ENCODE results near the gene CTTNBP2.

The CTTNBP2 gene

DNA sequence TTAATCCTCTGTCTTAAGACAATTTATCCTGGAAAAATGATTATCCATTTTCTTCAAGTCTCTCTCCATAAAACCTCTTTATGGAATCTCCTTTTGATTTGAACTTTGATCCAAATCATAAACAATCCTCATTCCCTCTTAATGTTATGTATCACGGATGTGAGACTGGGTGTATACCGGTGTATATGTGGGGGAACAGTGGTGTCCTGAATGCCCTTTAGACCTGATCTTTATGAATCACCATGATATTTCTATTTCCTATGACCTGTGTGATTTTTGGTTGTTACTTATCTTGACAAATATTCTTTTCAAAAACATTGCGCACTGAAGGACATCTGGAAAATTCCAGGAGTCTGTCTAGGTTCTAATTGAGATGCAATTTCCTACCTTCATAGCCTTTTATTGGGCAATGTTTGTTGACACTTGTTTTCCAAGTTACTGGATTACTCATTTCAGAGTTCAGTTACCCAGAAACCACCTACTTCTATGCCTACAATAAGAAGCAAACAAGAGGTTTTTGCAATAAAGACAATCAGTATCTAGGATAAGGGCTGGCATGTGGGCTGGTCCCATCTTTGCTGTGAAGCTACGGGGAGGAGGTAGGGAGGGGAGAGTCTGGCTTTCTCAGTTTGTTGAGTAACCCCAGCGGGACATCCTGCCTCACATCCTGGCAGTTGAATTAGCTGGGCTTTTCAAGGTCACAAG lies 190.4 kb downstream of the CTTNBP2 start:
- Histone ChIP-seq H3K36me3 (ENCODE audit: control insufficient read depth, insufficient read depth, low read length, severe bottlenecking) (no peaks in the 10 kb centered on the region), H3K9me3 (ENCODE audit: control insufficient read depth, low read length) (no peaks in the 10 kb centered on the region), H3K4me1 (ENCODE audit: control insufficient read depth, insufficient read depth, low read length) (peaks cover 5% of the 10 kb centered on the region), H3K27me3 (replicated peaks; ENCODE audit: control insufficient read depth, insufficient read depth, low read length) (peaks cover 4% of the 10 kb centered on the region), H3K4me3 (ENCODE audit: low read length) (no peak overlapping the region), H3K9ac (ENCODE audit: low read length) (no peak overlapping the region)
- DNase-seq (ENCODE audit: low read depth): no peak

DNA sequence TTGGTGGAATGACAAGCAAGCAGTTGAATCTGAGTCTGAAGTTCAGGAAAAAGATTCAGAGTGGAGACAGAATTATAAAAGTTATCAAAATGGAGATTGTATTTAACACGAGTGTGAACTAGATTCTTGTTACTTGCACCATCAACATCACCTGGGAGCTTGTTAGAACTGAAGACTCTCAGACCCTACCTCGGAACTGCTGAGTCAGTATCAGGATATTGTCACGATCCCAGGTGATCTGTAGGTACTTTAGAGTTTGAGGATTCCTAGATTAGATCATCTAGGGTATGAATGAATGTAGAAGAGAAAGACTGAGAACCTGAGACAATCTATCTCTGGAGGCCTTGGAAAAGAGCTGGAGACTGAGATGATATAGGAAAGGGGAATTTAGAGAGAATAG lies 194.1 kb downstream of the CTTNBP2 start:
- Histone ChIP-seq H3K9ac (ENCODE audit: low read length) (no peak overlapping the region), H3K9me3 (ENCODE audit: control insufficient read depth, low read length) (no peaks in the 10 kb centered on the region), H3K4me1 (ENCODE audit: control insufficient read depth, insufficient read depth, low read length) (peaks cover 19% of the 10 kb centered on the region), H3K4me3 (ENCODE audit: low read length) (no peak overlapping the region), H3K36me3 (ENCODE audit: control insufficient read depth, insufficient read depth, low read length, severe bottlenecking) (no peaks in the 10 kb centered on the region), H3K27me3 (replicated peaks; ENCODE audit: control insufficient read depth, insufficient read depth, low read length) (peaks cover 4% of the 10 kb centered on the region)
- DNase-seq (ENCODE audit: low read depth): no peak

DNA sequence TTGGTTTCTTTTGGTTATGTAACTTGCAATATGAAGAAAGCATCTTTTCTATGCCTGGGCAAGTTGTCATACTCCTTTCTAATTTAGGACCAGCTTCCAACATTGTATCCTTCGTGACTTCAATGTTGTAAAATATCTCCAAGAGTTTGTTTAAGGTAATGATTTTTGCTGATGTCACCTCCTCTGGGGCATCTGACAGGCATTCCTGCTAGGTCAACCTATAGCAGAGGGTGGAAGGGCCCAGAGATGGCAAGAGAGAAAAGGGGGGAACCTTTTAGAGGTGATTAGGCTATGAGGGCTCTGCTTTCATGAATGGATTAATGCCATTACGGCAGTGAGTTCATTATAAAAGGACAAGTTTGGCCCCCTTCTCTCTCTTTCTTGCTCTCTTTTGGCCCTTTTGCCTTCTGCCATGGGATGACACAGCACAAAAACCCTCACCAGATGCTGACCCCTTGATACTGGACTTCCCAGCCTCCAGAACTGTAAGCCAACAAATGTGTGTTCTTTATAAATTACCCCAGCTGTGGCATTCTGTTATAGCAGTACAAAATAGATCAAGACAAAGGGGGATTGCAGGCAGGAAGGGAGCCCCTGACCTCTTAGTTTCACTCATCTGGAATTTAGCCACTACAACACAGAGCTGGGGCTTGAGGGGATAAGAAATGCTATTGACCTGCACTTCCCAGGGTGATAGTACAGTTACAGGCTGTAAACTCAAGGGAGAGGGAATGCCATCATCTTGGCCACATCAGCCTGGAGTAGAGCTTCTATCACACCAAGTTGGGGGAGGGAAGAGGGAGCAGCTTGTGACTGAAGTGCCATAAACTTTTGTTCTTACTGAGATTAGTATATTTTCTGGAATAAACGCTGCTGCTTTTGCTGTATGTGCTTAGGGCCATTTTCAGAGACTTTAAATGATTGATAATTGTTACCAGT lies 197.5 kb downstream of the CTTNBP2 start:
- H3K9me3 ChIP-seq (ENCODE audit: control insufficient read depth, low read length): no peaks in the 10 kb centered on the region
- no peaks in the 10 kb centered on the region for H3K36me3 ChIP-seq (ENCODE audit: control insufficient read depth, insufficient read depth, low read length, severe bottlenecking)
- no peak overlapping the region for H3K4me3 ChIP-seq (ENCODE audit: low read length)
- no peak for DNase-seq (ENCODE audit: low read depth)
- peaks cover 24% of the 10 kb centered on the region for H3K4me1 ChIP-seq (ENCODE audit: control insufficient read depth, insufficient read depth, low read length)
- no peak overlapping the region for H3K9ac ChIP-seq (ENCODE audit: low read length)
- peaks cover 4% of the 10 kb centered on the region for H3K27me3 ChIP-seq (replicated peaks; ENCODE audit: control insufficient read depth, insufficient read depth, low read length)

DNA sequence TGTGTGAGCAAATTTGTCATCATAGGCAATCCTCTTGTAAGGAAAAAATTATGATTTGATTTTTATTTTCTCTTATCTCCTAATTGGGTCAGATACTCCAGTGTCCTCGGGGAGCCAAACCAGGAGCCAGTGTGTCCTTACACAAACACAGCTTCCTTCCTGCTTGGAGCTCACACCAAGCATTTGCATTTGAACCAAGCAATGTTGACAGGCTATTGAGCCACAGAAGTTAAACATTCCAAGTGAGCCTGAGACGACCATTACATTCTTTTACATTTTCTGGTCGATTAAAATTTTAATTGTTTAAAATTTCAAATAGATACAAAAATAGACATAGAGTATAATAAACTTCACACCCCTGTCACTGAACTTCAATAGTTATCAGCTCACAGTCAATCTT lies 198.6 kb downstream of the CTTNBP2 start:
- H3K4me3 ChIP-seq (ENCODE audit: low read length): no peak overlapping the region
- no peak overlapping the region for H3K9ac ChIP-seq (ENCODE audit: low read length)
- peaks cover 4% of the 10 kb centered on the region for H3K27me3 ChIP-seq (replicated peaks; ENCODE audit: control insufficient read depth, insufficient read depth, low read length)
- H3K36me3 ChIP-seq (ENCODE audit: control insufficient read depth, insufficient read depth, low read length, severe bottlenecking): no peaks in the 10 kb centered on the region
- no peak for DNase-seq (ENCODE audit: low read depth)
- H3K9me3 ChIP-seq (ENCODE audit: control insufficient read depth, low read length): no peaks in the 10 kb centered on the region
- peaks cover 32% of the 10 kb centered on the region for H3K4me1 ChIP-seq (ENCODE audit: control insufficient read depth, insufficient read depth, low read length)

DNA sequence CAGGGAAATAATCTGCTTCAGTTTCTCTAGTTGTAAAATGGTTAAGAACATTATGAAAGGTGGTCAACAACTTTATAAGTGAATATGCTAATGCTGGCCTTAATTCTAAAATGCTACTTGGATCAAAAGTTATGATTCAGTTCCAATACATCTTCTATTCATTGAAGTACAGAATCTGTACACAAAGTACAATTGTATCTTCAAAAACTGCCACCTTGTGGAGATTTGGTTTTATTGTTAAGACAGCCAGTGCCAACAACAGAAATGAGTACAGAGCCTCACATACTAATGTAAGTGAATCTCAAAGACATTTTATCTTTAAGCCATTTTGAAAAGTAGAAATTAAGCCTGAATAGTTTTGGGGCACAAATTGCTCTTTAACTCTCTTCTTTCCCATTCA lies 199.4 kb downstream of the CTTNBP2 start:
- Histone ChIP-seq H3K27me3 (replicated peaks; ENCODE audit: control insufficient read depth, insufficient read depth, low read length) (peaks cover 4% of the 10 kb centered on the region), H3K4me3 (ENCODE audit: low read length) (no peak overlapping the region), H3K36me3 (ENCODE audit: control insufficient read depth, insufficient read depth, low read length, severe bottlenecking) (no peaks in the 10 kb centered on the region), H3K4me1 (ENCODE audit: control insufficient read depth, insufficient read depth, low read length) (peaks cover 32% of the 10 kb centered on the region), H3K9ac (ENCODE audit: low read length) (no peak overlapping the region), H3K9me3 (ENCODE audit: control insufficient read depth, low read length) (no peaks in the 10 kb centered on the region)
- peak; percentile 85 for DNase-seq (ENCODE audit: low read depth)

DNA sequence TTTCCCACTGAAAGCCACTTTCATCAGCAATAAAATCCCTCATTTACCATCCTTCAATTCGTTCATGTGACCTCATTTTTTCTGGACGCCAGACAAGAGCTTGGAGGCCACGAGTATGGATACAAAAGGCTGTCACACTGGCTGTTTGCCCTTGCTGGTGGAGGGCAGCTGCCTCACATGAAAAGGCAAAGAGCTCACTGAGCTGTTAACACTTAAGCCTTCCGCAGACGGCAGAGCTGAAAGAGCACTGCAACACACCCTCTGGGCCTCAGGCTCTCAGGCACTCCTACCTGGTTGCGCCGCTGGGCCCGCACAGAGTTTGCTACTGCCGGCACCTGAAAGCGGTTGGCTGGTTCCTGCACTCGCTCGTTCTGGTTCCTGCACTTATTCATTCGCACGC lies 199.9 kb downstream of the CTTNBP2 start:
- H3K4me3 ChIP-seq (ENCODE audit: low read length): no peak overlapping the region
- peaks cover under 1% of the 10 kb centered on the region for H3K27me3 ChIP-seq (replicated peaks; ENCODE audit: control insufficient read depth, insufficient read depth, low read length)
- no peak overlapping the region for H3K9ac ChIP-seq (ENCODE audit: low read length)
- DNase-seq (ENCODE audit: low read depth): no peak
- H3K4me1 ChIP-seq (ENCODE audit: control insufficient read depth, insufficient read depth, low read length): peaks cover 32% of the 10 kb centered on the region
- no peaks in the 10 kb centered on the region for H3K9me3 ChIP-seq (ENCODE audit: control insufficient read depth, low read length)
- H3K36me3 ChIP-seq (ENCODE audit: control insufficient read depth, insufficient read depth, low read length, severe bottlenecking): no peaks in the 10 kb centered on the region

DNA sequence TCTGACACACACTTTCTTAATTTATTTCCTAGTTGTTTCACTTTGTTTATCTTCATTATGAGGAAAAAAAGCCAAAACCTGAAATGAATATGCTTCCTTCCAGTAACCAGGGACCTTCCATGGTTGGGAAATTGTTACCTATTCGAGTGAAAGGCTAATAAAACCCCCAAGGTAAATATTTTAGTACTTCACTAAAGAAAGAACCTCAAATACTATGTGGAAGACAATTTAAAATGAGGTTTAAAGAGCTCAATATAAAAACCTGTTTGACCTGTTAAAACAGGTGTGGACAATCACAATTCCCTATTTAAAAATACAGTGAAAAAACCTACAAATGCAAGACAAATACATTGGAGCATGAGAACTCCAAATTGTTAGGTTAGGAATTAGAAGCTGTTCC lies 200.8 kb downstream of the CTTNBP2 start:
- no peak overlapping the region for H3K9ac ChIP-seq (ENCODE audit: low read length)
- H3K4me1 ChIP-seq (ENCODE audit: control insufficient read depth, insufficient read depth, low read length): peaks cover 35% of the 10 kb centered on the region
- H3K27me3 ChIP-seq (replicated peaks; ENCODE audit: control insufficient read depth, insufficient read depth, low read length): no peaks in the 10 kb centered on the region
- no peak overlapping the region for H3K4me3 ChIP-seq (ENCODE audit: low read length)
- no peaks in the 10 kb centered on the region for H3K9me3 ChIP-seq (ENCODE audit: control insufficient read depth, low read length)
- DNase-seq (ENCODE audit: low read depth): no peak
- no peaks in the 10 kb centered on the region for H3K36me3 ChIP-seq (ENCODE audit: control insufficient read depth, insufficient read depth, low read length, severe bottlenecking)

DNA sequence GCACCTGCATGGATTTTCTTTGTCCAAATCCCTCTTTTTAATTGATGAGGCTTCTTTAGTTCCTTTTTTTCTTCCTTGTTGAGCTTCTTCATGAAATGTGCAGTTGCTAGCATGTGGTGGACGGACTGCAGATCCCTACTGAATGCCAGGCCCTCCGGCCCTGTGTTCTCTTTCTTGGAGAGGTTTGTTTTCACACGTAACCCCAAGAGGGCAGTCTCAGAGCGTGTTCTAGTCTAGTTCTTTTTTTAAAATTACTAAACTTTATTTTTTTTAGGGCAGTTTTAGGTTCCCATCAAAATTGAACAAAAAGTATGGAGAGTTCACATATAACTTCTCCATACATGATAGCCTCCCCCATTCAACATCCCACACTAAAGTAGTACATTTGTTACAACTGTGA lies 203.4 kb downstream of the CTTNBP2 start:
- H3K9ac ChIP-seq (ENCODE audit: low read length): no peak overlapping the region
- no peak for DNase-seq (ENCODE audit: low read depth)
- peaks cover 50% of the 10 kb centered on the region for H3K4me1 ChIP-seq (ENCODE audit: control insufficient read depth, insufficient read depth, low read length)
- no peaks in the 10 kb centered on the region for H3K27me3 ChIP-seq (replicated peaks; ENCODE audit: control insufficient read depth, insufficient read depth, low read length)
- H3K36me3 ChIP-seq (ENCODE audit: control insufficient read depth, insufficient read depth, low read length, severe bottlenecking): no peaks in the 10 kb centered on the region
- no peaks in the 10 kb centered on the region for H3K9me3 ChIP-seq (ENCODE audit: control insufficient read depth, low read length)
- no peak overlapping the region for H3K4me3 ChIP-seq (ENCODE audit: low read length)

DNA sequence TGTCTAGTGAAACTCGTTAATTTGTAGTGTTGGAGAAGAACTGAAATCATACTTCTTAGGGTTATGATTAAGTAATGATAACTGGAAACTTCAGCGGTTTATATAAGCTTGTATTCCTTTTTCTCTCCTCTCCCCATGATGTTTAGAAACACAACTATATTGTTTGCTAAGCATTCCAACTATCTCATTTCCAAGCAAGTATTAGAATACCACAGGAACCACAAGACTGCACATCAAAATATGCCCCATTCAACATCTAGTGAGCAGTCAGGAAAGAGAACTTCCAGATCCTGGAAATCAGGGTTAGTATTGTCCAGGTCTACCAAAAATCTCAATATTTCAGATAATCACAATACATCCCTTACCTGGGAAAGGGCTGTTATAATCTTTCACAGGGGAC lies 205.8 kb downstream of the CTTNBP2 start:
- no peak overlapping the region for H3K4me3 ChIP-seq (ENCODE audit: low read length)
- H3K9ac ChIP-seq (ENCODE audit: low read length): no peak overlapping the region
- H3K9me3 ChIP-seq (ENCODE audit: control insufficient read depth, low read length): no peaks in the 10 kb centered on the region
- peaks cover 42% of the 10 kb centered on the region for H3K4me1 ChIP-seq (ENCODE audit: control insufficient read depth, insufficient read depth, low read length)
- peak; percentile 31 for DNase-seq (ENCODE audit: low read depth)
- H3K27me3 ChIP-seq (replicated peaks; ENCODE audit: control insufficient read depth, insufficient read depth, low read length): no peaks in the 10 kb centered on the region
- H3K36me3 ChIP-seq (ENCODE audit: control insufficient read depth, insufficient read depth, low read length, severe bottlenecking): no peaks in the 10 kb centered on the region

DNA sequence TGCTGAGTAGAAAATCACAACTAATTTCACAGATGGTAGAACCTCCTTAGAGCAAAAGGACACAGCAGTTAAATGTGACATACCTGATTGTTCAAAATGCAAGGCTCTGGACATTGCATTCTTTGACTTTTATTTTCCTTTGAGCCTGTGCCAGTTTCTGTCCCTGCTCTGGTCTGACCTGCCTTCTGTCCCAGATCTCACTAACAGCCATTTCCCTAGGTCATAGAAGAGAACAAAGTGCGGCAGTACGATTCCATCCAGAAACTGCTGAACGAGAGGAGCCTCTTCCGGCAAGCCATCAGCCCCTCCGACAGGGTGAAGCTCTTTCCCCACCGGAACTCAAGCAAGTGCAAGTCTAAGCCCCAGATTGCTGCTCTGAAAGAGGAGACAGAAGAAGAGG lies 206.6 kb downstream of the CTTNBP2 start:
- Histone ChIP-seq H3K36me3 (ENCODE audit: control insufficient read depth, insufficient read depth, low read length, severe bottlenecking) (no peaks in the 10 kb centered on the region), H3K9ac (ENCODE audit: low read length) (no peak overlapping the region), H3K4me1 (ENCODE audit: control insufficient read depth, insufficient read depth, low read length) (peaks cover 42% of the 10 kb centered on the region), H3K4me3 (ENCODE audit: low read length) (no peak overlapping the region), H3K9me3 (ENCODE audit: control insufficient read depth, low read length) (no peaks in the 10 kb centered on the region), H3K27me3 (replicated peaks; ENCODE audit: control insufficient read depth, insufficient read depth, low read length) (no peaks in the 10 kb centered on the region)
- DNase-seq (ENCODE audit: low read depth): no peak

DNA sequence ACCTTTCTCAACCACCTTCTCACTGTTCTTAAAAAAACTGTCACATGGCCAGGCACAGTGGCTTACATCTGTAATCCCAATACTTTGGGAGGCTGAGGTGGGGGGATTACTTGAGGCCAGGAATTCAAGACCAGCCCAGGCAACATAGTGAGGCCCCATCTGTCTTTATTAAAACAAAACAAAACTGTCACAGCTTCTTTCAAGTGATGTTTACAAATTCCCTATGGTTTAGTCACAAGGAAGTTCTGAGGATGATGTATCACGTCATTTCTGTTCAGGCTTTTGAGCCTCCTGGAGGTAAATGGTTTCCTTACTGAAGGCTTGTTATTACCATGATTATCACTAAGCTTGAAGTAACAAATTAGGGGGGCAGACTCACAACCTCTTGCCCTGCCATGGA lies 207.2 kb downstream of the CTTNBP2 start:
- Histone ChIP-seq H3K4me1 (ENCODE audit: control insufficient read depth, insufficient read depth, low read length) (peaks cover 42% of the 10 kb centered on the region), H3K27me3 (replicated peaks; ENCODE audit: control insufficient read depth, insufficient read depth, low read length) (no peaks in the 10 kb centered on the region), H3K9ac (ENCODE audit: low read length) (no peak overlapping the region), H3K4me3 (ENCODE audit: low read length) (no peak overlapping the region), H3K36me3 (ENCODE audit: control insufficient read depth, insufficient read depth, low read length, severe bottlenecking) (no peaks in the 10 kb centered on the region), H3K9me3 (ENCODE audit: control insufficient read depth, low read length) (no peaks in the 10 kb centered on the region)
- DNase-seq (ENCODE audit: low read depth): peak; percentile 44

Data from adipocyte (in vitro differentiated cells).